T-helper 22 cell (primary cell): ENCODE data around the gene FAM111B.
A peak's percentile ranks its signal among the peaks of the same experiment; 100 is the strongest.

Source experiments
- DNase-seq: peaks from one replicate; pipeline ENCODE4 v3.0.0-alpha.2; 2020; ENCODE audit warnings: low read depth

The FAM111B gene

DNA sequence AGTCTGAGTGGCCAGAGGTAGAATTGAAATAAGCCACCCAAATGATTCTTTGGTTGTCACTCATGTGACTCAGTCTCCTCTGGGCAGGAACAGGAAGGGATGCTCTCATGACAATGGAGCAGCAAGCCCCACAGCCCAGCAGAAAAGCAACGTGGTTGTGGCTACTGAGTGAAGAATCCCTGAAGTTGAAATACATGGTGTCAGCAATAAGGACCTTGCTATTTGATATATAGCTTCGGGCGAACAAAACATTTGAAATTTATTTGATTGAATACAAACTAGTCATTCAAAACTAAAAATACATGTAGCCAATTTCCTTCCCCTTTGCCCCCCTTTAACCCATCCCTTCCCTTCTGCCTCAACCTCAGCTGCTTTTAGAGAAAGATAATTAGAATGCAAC lies 50.4 kb downstream of the FAM111B start:
- DNase-seq = no peak

GRCh38 chr11:59158206-59159068 lies 51.4 kb downstream of the FAM111B start:
- DNase-seq = no peak

DNA sequence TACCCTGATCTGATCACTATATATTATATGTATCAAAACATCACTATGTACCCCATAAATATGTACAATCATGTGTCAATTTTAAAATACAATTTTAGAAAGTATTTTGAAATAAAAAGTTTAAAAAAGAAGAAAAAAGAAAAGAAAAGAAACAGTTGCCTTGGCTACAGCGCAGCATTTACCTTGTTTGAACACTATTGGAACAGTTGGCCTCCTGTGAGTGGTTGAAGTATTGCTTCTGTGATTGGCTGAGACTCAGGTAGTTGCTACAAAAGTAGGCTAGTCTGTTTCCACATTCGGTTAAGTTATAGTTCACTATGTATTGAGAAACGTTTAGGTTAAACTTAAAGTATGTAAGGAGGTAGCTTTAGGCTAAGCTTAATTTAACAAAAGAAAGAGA lies 57.0 kb downstream of the FAM111B start:
- no peak for DNase-seq

DNA sequence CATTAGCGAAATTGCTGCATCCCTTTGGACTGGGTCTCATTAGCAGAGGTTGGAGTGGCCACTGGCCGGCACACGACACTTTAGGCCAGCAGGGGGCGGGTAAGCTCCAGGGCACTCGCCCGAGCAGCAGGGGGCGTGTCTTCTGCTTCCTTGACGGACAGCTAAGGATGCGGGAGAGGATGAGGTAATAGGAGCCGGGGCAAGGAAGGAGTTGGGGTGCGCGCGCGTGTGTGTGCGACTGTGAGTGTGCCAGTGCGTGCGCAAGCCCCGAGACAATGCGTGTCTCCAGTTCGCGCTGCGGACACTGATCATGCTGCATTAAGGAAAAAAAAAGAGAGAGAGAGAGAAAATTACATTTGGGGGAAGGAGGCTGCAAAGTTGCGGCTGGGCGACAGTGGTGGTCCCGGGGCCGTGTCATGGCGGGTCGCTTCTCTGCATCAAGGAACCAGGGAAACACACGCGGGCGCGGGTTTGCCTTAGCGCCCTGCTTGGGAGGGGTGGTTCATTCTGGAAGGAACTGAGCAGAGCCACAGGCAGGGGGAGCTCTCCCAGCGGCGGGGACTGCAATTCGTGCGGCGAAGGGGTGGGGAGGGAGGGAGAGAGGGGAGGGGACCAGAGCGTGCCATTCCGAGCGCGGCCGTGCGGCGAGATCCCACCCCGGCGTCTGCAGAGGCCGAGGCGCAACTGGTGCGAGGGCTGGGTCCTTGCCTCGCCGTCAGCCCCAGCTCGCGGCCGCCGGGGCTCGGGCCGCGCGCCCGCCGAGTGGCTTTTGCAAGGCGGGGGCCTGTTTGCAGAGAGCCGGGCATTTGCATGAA lies 64.7 kb downstream of the FAM111B start, which contains the start of gene DTX4:
Gene DTX4, plus strand, starts transcription at position 625 of the 815 bp plus-strand sequence. CDS start 464 bp downstream, outside the sequence.
- DNase-seq = peak; percentile 74

DNA sequence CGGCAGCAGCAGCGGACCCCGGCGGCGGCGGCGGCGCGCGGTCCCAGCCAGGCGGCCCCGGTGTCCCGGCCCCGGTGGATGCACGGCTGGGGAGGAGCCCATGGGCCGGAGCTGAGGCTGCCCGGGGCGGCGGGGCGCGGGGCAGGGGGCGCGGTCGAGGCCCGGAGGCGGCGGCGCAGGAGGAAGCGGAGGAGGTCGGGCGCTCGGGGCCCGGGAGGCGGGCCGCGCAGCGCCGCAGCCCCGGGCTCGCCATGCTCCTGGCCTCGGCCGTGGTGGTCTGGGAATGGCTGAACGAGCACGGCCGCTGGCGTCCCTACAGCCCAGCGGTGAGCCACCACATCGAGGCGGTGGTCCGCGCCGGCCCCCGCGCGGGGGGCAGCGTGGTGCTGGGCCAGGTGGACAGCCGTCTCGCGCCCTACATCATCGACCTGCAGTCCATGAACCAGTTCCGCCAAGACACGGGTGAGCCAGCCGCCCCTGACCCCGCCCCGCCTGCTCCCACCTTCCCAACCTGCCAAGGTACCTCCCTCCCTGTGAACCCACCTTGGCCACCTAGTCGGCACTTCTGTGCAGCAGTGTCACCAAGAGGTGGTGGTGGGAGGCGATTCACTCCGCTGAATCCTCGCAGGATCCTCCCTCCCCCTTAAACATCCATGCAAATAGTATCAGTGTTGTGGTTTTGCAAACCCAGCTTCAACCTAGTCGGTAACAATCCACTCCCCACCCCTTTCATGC lies 65.5 kb downstream of the FAM111B start:
- DNase-seq = no peak

GRCh38 chr11:59173080-59173963 lies 66.3 kb downstream of the FAM111B start:
- no peak for DNase-seq

GRCh38 chr11:59173964-59174663 lies 67.1 kb downstream of the FAM111B start:
- DNase-seq = no peak

DNA sequence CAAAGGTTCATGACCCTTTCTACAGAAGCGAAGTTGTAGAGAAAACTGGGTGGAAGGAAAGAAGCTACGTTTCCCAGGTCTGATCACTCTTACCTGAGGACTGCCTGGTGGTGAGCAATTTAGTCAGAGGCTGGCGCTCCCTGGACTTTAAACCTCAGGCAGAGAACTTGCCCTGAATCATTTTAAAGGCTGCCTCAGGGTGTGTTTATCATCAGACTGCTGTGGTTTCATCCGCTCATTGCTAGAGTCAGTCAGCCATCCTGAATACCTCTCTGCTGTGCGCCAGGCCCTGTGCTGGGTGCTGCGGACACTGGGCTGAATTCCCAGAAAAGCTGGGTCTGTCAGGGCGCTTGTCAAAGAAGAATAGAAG lies 67.6 kb downstream of the FAM111B start:
- DNase-seq = no peak

DNA sequence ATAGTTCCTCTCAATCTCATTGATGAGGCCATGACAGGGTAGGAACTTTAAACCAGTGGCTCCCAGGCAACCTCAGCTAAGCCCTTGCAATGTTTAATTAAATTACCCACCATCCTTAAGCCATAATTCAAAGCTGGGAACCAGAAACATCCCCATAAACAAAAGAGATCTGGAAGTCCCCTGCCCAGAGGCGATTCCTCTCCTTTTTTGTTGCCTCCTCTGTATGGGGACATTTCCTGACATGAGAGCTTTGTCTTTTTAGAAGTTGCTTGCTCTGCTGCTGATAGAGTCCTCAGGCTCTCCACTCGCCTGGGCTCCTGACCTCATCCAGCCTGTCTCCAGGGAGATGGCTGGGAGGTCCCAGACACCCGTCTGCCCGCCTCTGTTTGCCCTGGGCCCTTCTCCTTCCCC lies 68.1 kb downstream of the FAM111B start:
- DNase-seq = no peak

DNA sequence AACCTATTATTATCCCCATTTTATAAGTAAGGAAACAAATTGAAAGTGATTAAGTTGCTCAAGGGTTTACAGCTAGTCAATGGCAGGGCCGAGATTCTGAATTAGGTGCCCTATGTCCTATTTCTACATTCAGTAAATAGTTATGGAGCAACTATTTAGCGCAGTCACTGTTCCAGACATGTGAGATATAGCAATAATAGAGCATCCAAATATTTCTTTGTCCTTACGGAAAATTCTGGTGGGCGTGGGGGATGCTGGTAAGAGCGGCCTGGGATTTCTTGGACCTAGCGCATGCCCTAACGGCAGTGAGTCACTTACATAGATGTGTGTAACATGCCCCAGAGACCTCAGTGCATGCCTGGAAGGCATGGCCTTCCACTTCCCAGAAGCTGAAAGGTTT lies 69.3 kb downstream of the FAM111B start:
- DNase-seq = no peak
